GOT3 (cell line): ENCODE results near the gene COL25A1.

ENCODE experiments used
- DNase-seq: peaks from one replicate; lab custom pipeline; 2025; ENCODE audit warnings: mixed read lengths; lab: John Stamatoyannopoulos, UW

The COL25A1 gene

DNA sequence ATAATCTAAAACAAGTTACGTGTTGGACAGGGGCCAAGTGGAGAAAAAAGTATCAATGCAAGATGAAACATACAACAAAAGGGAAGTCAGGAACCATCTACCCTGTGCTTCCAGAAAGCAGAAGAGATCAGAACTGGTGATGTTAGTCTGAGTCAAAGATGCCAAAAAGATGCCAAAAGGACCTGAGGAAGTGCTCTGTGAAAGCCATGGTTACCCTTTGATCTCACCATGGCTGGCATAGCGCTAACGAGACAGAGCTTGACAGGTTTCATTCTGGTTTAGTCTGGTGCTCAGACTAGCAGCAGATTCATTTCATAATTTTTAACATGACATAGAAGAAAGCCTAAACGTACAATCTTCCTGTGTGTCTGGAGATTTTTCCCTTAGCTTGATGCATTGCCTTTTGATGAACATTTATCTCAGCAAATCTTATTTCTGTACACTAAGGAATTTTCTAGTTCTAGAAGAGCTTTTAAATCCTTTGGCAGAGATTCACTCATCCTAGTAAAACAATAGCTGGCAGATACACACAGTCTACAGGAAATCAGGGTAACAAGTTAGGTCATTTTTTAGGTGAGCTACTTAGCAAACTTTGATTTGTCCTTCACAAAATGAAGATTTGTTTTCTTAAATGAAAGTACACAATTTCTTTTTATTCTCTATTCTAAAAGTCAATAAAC is 87.7 kb downstream of the COL25A1 start:
- DNase-seq = no peak

DNA sequence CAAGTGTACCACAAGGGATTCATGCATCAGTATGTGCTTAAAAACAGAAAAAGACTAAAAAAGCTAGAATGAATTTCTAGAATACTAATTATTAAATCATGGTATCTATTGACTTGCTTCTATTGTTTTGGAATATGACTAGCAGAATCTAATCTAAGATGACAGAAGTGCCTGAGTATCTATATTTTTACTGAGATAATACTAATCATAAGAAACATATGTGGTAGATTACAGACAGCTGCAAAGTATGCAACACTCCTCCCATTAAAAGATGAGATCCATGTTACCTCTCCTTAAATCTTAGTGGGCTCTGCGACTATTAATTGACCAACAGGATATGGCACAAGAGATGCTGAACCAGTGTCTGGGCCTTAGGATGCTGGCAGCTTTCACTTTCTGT is 89.4 kb downstream of the COL25A1 start:
- no peak for DNase-seq

DNA sequence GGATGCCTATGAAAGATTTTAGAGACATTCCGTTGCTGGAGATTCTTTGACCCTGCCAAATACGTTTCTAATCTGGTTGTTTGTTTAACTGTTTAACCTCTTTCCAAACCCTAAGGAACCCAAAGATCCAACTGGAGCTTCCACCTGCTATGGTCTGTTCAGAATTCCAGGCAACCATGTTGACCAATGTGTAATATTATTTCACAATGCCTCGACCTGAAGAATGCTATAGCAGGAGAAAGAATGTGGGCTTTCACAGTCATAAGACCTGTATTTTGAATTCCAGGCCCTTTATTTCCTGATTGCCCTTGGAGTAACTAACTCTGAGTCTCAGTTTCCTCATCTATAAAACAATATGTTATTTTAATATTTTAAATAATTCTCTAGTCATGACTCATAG is 90.8 kb downstream of the COL25A1 start:
- DNase-seq = no peak

DNA sequence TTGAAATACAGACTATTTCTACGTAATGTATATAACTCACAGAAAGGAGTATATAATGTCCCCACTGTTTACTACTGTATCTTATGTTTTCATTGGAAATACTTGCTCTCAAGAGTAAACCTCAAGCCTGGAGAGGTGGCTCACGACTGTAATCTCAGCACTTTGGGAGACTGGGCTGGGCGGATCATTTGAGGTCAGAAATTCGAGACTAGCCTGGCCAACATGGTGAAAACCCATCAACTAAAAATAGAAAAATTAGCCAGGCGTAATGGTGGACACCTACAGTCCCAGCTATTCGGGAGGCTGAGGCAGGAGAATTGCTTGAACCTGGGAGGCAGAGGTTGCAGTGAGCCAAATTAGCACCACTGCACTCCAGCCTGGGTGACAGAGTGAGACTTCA is 92.8 kb downstream of the COL25A1 start:
- no peak for DNase-seq

DNA sequence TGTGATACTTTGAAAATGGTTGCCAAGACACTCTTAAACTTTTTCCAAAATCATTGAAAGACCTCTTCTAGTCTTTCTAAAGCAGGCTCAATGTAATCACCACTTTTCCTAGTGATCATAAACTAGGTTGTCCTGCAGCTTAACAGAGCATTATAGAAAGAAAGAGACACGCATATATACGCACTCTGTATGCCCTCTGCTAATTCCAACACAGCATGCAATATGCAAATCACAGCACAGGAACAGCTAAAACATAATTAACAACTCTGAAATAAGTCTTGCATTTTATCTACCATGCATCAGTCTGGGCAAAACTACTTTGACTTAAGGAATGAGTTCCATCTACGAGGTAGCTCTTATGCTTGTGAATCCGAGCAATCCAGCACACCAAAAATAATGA is 94.6 kb downstream of the COL25A1 start:
- DNase-seq = no peak

DNA sequence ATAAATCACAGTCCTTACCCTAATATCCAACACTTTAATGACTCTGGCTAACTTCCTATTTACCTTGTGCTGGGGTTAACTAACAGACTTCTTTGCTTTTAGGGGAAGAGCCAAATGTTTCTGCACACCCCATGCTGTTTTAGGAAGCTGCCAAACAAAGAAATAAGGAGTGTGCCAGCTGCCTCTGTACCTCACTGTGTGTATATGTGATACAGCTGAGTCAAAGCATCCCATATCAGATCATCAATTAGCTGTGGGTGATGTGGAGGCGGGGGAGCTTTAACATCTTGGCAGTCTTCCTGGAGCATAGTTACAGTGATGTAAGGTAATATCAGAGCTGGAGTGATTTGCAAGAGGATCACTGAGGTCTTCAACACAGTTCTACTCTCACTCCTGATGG is 95.4 kb downstream of the COL25A1 start:
- no peak for DNase-seq

DNA sequence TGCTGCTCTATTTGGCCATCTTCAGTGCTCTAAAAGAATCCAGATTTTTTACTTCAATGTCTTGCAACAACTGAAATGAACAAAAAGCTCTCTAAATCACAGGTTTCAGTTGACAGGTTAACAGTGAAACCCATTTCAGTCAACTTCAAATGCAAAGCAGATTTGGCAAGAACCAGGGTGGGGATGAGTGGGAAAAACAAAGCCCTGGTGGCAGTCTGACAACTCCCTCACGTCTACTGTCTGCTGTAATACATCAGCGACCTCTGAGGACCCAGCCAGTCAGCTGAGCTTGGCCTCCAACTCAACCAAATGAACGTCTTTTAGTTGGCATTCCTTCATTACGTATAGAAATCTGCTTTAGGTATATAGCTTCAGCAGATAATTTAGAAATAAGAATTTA is 95.8 kb downstream of the COL25A1 start:
- DNase-seq = no peak

DNA sequence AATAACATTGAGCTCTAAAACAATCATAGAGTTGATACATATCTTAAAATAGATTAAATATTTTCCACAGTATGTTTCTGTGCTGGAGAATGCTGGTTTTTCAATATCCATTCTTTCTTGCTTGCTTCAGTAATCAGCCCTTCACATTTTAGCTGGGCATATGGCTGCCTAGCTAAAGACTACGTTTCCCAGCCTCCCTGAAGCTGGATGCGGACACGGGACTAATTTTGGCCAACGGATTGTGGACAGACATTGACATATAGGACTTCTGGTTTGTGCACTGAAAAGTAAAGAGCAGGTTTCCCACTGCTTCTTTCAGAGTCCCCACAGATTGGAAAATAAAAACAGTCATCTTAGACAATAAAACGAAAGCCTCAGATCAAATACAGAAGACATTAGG is 97.3 kb downstream of the COL25A1 start:
- no peak for DNase-seq

DNA sequence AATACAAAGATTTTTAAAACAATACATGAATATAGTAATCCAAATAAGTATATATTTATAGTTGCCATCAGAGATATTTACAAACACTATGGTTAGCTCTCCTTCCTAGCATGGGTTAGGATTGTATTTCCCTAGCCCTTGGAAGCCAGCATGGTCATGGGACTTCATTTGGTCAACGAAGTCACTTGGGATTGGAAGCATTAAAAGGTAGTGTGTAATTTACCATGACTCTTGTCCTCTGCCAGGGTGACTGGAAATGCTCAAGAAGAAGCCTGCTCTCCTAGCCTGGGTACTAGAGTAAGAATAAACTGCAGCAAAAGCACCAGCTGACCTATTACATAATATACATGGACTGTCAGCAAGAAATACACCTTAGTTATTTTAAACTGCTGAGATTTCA is 102.9 kb downstream of the COL25A1 start:
- DNase-seq = no peak

DNA sequence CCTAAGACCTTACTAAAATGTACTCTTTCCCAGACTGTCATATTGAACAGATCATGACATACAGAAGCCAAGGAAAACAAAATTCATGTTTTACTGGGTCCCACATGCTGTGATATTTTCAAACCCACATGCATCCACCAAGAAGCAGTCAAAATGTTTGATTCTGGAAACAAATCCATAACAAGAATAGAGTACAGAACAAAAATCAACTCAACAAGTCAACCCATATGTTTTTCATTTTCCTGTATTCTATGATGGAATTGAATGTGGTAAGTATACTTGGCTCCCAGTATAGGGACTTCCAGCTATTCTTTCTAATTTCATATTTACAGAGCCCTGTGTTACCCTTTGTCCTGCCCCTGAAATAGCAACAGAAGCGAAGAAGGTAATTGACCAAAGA is 106.8 kb downstream of the COL25A1 start:
- no peak for DNase-seq

DNA sequence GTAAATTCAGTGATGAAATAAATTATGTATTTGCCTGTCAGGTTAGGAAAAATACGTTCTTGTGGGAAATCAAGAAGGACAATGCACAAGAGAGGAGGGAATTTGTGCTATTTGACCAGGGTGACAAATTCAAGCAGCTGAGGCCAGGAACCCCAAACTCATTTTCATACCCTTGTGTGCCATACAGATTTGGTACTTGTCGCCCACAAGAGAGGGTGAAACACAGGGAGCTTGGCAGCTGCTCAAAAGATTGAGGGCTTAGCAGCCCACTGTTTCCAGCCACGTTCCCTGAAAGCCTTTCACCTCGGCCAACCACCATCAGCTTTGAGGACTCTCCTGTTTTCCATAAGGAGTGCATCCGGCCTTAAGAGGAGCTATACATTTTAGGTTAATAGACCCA is 111.2 kb downstream of the COL25A1 start:
- DNase-seq = no peak

DNA sequence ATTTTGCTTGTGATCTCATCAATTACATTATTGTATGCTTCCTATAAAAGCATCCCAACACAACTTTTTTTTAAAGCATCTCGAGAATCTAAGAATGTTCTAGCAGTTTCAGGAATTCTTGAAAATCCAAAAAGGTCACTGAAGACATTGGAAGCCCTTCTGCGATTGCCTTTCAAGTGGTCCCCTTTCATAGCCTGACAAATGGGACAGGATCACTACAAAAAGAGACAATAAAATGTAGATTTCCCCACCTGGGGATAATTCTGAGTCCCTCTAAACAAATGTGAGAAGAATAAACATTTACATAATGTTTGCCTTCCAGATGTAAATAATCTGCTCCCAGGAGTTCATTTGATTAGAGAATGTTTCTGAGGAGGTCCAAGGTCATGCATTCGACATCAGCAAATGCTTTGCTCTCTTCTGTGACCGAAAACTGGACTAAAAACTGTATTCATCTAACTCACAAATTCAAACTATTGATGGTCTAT is 116.0 kb downstream of the COL25A1 start:
- no peak for DNase-seq

DNA sequence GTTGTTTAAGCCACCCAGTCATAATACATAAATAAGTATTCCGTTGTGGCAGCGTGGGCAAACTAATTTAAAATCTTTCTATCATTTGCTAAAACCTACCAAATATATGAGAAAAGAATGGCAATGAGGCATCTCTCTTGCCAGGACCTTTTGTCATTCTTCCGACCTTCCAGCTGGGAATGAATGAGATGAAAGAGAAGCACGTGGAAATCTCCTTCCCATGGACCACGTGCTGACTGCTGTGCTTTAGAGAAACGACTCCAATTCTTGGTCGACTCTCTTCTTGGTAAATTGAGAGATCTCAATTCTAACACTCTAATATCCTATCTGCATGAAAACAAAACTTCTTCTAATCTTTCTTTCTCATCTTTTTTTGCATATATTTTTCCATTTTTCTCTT is 116.5 kb downstream of the COL25A1 start:
- DNase-seq = no peak

DNA sequence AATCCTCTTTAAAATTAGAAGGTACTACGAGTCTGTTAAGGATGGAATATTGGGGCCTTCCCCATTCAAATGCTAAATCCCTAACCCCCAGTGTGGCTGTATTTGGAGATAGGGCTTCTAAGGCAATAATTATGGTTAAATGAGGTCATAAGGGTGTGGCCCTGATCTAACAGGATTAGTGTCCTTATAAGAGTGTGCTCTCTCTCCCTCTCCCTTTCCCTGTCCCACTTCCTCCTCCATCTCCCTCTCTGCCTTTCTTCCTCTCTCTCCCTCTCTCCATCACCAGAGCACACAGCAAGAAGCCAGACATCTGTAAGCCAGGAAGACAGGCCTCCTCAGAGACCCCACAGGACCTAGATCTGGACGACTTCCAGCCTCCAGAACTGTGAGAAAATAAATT is 116.9 kb downstream of the COL25A1 start:
- DNase-seq = no peak

DNA sequence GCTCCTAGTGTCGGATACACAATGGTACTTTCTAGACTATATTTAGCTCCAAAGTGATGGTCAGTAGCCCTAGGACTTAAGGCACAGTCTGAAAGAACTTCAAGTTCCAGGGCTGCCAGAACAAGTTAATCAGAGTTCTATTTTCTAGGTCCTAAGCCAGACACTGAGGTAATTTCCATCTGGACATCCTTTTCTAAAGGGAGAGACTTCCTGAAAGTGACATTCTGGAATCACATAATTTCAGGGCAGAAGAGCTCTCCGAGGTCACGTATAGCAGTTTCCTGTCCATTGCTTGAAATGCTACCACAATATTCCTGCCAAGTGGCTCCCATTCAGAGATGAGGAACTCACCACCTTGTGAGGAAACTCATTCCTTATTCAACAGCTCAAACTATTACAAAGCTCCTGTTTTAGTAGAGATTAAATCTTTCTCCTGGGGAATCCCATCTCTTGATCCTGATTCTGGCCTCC is 117.9 kb downstream of the COL25A1 start:
- DNase-seq = no peak

DNA sequence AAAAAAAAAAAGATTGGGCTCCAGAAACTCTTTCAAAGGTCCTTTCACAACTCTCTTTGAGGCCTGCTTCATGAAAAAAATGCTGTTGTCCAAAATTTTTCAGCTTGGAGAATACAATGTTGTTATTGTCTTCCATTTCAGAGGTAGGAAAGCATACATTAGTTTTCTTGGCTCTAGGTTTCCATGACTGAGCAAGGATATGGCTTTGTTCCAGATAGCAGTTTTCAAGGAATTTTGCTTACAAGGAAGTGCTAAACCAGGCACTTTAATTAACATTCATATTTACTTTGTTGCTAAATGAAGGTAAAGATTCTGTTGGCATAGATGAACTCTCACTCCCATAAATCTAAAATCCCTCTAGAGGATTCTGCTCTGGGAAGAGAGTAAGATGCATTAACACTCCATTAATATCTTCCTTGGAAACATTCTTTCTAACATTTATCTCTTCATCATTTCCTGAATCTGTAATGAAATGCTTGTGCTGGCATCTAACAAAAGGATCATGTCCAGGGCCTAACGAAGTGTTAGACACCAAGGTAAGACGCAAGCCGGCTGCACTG is 118.4 kb downstream of the COL25A1 start:
- DNase-seq = no peak

DNA sequence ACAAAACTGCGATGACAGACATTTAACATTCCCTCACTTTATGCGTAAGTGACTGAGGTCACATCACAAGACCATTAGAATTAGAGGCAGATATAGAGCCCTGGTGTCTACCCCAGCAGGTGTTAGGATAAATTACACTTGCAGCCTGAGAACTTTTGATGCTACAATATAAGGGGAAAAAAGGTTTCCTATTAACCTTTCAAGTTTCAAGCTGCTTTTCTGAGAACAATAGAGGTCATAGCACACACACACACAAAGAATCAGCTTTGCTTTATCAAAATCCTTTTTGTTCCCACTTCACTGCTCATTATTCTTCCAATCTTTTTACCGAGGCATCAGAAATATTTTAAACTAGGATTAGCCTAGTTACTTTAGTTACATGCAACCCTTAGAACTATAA is 119.8 kb downstream of the COL25A1 start:
- DNase-seq = no peak

DNA sequence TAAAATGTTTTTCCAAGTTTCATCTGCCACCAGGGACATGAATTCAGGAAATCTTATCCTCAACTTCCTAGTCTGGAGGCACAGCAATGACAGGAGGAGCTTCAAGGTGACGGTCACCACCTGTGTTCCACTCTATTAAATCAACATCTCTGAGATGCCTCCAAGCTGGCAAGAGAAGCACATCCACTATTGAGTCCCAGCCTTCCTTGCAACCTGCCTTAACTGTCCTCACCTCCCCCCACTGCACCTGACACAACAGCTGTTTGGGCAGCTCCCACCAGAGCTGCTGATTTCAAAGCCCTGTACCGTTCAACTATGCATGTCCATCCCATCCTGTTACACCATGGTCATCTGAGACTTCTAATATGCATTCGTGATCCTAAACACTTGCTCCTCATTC is 123.4 kb downstream of the COL25A1 start:
- no peak for DNase-seq

DNA sequence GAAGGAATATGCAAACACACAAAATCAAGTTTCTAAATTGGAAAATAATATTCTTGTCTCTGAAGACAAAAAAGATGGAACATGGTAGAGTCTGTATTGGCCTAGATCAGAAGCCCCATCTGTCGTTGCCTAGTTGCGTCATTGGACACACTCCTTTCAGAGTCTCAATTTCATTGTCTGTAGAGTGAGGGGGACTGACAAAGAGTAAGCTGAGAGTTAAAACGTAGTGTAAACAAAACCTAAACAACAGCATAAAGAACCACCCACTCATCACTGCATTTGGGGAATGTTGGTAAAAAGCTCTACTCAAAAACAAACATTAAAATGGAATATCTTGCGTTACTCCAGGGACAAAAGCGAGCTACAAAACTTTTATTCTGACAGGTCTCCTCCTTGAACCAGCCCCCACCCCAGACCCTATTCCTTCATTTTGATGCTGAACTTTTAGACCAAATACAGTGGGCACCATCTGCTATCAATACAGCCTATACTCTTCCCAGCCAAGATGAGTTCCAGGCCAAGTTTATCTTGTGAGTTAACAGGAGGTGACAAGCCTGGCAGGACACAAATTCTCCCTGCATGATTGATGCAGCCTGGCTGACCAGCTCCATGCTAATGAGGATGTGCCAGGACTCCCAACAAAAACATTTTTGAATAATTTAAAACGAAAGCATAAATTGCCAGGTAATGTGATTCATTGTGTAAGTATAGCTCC is 125.2 kb downstream of the COL25A1 start:
- no peak for DNase-seq

DNA sequence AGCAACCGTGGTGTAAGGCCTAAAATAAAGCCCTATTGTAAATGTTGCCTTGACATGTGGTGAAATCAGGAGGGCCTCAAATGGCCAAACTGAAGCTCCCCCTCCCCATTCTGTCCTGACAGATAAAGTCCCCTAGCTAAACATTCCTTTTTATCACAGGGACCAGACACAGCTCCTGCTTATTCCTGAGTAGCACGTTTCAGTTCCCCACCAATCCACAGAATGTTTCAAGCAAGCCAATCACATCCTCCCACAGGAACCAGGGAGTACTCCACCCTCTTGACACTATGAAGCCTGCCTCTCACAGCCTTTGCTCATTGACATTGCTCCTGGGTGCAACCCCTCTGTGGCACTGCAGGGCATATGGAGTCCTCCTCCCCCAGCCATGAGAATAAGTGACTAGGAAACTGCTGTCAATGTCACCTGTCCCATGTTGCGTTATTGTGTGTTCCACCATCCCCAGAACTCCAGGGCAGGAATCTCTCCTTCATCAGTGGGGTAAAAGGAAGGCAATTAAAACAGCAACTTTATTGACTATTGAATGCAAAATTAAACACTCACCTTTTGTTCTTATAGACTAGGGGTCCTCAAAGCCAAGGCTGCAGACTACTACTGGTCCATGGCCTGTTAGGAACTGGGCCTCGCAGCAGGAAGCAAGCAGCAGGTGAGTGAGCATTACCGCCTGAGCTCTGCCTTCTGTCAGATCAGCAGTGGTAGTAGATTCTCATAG is 128.1 kb downstream of the COL25A1 start:
- DNase-seq = no peak

DNA sequence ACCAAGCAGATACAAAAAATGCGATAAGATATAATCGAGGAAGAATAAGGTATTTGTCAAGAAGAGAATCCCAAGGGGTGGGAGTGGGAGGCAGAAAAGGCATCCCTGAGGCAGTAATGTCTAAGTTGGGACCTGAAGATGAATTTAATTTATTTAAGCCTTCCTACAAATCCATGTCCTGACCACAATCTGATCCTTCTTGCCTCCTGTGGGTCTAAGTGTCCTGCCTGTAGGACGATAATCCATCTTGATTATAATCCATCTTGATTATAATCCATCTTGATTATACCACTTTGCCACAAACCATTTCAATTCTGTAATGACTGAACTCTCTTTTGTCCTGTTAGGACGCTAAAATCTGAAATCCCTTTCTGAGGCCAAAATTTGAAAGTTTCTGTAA is 130.2 kb downstream of the COL25A1 start:
- DNase-seq = no peak

DNA sequence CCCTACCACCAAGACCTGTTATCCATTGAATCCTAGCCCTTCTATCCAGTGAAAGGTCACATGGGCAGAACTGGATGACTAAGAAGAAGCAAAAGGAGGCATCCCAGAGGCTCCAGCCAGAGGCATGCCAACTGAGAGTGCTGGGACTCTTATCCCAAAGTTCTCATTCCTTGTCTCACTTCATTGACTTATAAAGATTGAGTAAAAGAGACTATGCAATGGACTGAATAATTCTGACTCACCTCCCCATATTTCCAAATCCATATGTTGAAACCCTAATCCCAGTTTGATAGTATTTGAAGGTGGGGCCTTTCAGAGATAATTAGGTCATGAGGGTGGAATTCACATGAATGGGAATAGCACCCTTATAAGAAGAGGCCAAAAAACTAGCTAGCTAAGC is 131.4 kb downstream of the COL25A1 start:
- no peak for DNase-seq

DNA sequence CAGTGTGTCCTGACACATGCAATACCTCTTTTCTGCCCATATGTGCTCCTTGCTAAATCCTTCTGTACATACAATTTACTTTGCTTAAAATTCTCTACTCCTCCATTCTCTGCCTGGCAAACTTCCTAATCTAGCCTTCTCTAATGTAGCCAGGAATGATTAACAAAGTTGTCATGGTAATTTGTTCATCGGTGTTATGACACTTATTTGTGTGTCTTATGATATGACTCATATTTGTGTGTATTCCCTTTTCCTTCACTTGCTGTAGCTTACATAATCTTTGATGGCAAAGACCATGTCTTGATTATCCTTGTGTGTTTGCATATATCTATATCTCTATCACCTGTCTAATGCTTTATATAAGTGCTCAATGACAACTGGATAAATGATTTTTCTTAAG is 133.3 kb downstream of the COL25A1 start:
- no peak for DNase-seq
